Measurements from ENCODE around the gene RAB12. TPM values are rescaled to one million over a fixed set of nuclear protein-coding genes. Genes with fewer than 3 reads are reported as not detected.

Gene RAB12
- total and polyA plus RNA-seq, 2 of the 13 experiments (the other 11 are each of a cell fraction or from before 2014, with no cell fraction given), result 9.5 to 25.3 TPM

GRCh38 chr18:8608795-8609658, at the start of gene RAB12 (continued):
- TF ChIP-seq ZNF296 (CRISPR knock-in tag; conservative IDR thresholded peaks at IDR 0.05) (no peak), ZNF430 (CRISPR knock-in tag; IDR thresholded peaks at IDR 0.05) (no peak), TFDP2 (CRISPR knock-in tag; IDR thresholded peaks at IDR 0.05) (peak; percentile 30; the same call in 1 of the 2 replicates), ZNF652 (CRISPR knock-in tag; IDR thresholded peaks at IDR 0.05; ENCODE audit: borderline replicate concordance, low read depth) (no peak), TAF1 (CRISPR knock-in tag; IDR thresholded peaks at IDR 0.05) (peak; percentile 54), SMAD9 (CRISPR knock-in tag; IDR thresholded peaks at IDR 0.05) (no peak), ZSCAN21 (CRISPR knock-in tag; IDR thresholded peaks at IDR 0.05; ENCODE audit: borderline replicate concordance) (no peak), TRAFD1 (CRISPR knock-in tag; IDR thresholded peaks at IDR 0.05; ENCODE audit: borderline replicate concordance) (no peak), PRDM15 (CRISPR knock-in tag; IDR thresholded peaks at IDR 0.05) (no peak), ZNF431 (CRISPR knock-in tag; IDR thresholded peaks at IDR 0.05; ENCODE audit: borderline replicate concordance, low read depth) (no peak), NR2F2 (IDR thresholded peaks at IDR 0.05; ENCODE audit: borderline replicate concordance, low read depth) (no peak), ZNF576 (CRISPR knock-in tag; IDR thresholded peaks at IDR 0.05) (no peak), FLYWCH1 (CRISPR knock-in tag; IDR thresholded peaks at IDR 0.05) (no peak), ZNF3 (CRISPR knock-in tag; IDR thresholded peaks at IDR 0.05) (no peak), ZBTB39 (CRISPR knock-in tag; IDR thresholded peaks at IDR 0.05) (no peak), ZNF331 (CRISPR knock-in tag; IDR thresholded peaks at IDR 0.05) (no peak), ZNF33B (CRISPR knock-in tag; IDR thresholded peaks at IDR 0.05) (no peak), ETV6 (CRISPR knock-in tag; conservative IDR thresholded peaks at IDR 0.05) (peak; percentile 90), PCBP1 (IDR thresholded peaks at IDR 0.05; ENCODE audit: borderline replicate concordance, low read depth, low read length) (no peak), SALL2 (CRISPR knock-in tag; IDR thresholded peaks at IDR 0.05) (no peak), ZNF292 (CRISPR knock-in tag; IDR thresholded peaks at IDR 0.05; ENCODE audit: borderline replicate concordance, low read depth) (no peak)

All from HepG2 (cell line).